HEK293 (cell line): Measurements from ENCODE around the gene TNFSF10.

Source experiments
- CTCF ChIA-PET: fragments of 350-600 bp; formaldehyde crosslinking; extraction: SDS; loops from one replicate; lab custom pipeline; 2021; ENCODE audit warnings: antibody characterized with exemption; lab: Yijun Ruan, JAX
- POLR2A ChIA-PET: fragments of 300-600 bp; formaldehyde crosslinking; extraction: SDS; loops from one replicate; lab custom pipeline; 2020; ENCODE audit warnings: antibody characterized with exemption, inconsistent platforms; lab: Yijun Ruan, JAX
- H3K27ac ChIP-seq: fragments of 200-500 bp; sonication (Bioruptor generic); 2 replicates; pipeline ENCODE4 v1.5.1; 2014; ENCODE audit warnings: low read depth, low read length, control low read depth, inconsistent platforms; ENCODE audit errors: extremely low read depth
- H3K36me3 ChIP-seq, 2 experiments: fragments of 200-500 bp in 1 of 2; sonication (Bioruptor generic) in 1 of 2; 1 replicate in 1 of 2; 2 replicates in 1 of 2; pipeline ENCODE4 v1.5.1; 2014 to 2017; ENCODE audit warnings: inconsistent platforms in 2 of 2, low read length in 2 of 2; ENCODE audit not compliant: control insufficient read depth in 2 of 2, insufficient read depth in 1 of 2
- H3K4me1 ChIP-seq: fragments of 200-500 bp; sonication (Bioruptor generic); 2 replicates; pipeline ENCODE4 v1.5.1; 2014; ENCODE audit warnings: mild to moderate bottlenecking, low read length, inconsistent platforms; ENCODE audit not compliant: control insufficient read depth, insufficient read depth
- H3K4me3 ChIP-seq: 2 replicates; pipeline ENCODE4 v1.5.1; 2011; ENCODE audit warnings: low read depth, mild to moderate bottlenecking, control low read depth, low read length, moderate library complexity
- H3K9me3 ChIP-seq: fragments of 200-500 bp; sonication (Bioruptor generic); 2 replicates; pipeline ENCODE4 v1.5.1; 2014; ENCODE audit warnings: low read depth, low read length, inconsistent platforms; ENCODE audit not compliant: control insufficient read depth, insufficient read depth
- EGR2 ChIP-seq: fragments of 450-650 bp; formaldehyde crosslinking; IDR thresholded peaks from 2 replicates; pipeline ENCODE4 v1.5.1; 2016; ENCODE audit warnings: low read depth, missing biosample characterization, missing genetic modification characterization
- HOXA7 ChIP-seq: sonication (generic); formaldehyde crosslinking; IDR thresholded peaks from 2 replicates; pipeline ENCODE4 v1.8.1; 2022; ENCODE audit warnings: missing genetic modification reagents, borderline replicate concordance
- HOXD13 ChIP-seq: sonication (generic); formaldehyde crosslinking; IDR thresholded peaks from 2 replicates; pipeline ENCODE4 v1.8.0; 2022; ENCODE audit warnings: missing genetic modification reagents, borderline replicate concordance
- REST ChIP-seq: fragments of 450-650 bp; formaldehyde crosslinking; IDR thresholded peaks from 2 replicates; pipeline ENCODE4 v1.5.1; 2016; ENCODE audit warnings: missing biosample characterization, missing genetic modification characterization
- SCRT1 ChIP-seq: fragments of 450-650 bp; formaldehyde crosslinking; IDR thresholded peaks from 2 replicates; pipeline ENCODE4 v1.5.1; 2016; ENCODE audit warnings: missing biosample characterization, missing genetic modification characterization, borderline replicate concordance
- SETDB1 ChIP-seq: IDR thresholded peaks from one replicate; pipeline ENCODE4 v1.6.1; 2017; ENCODE audit warnings: mild to moderate bottlenecking, low read length, moderate library complexity, mixed read lengths; ENCODE audit not compliant: insufficient read length
- TSHZ1 ChIP-seq: fragments of 450-650 bp; formaldehyde crosslinking; IDR thresholded peaks from 2 replicates; pipeline ENCODE4 v1.5.1; 2016; ENCODE audit warnings: missing biosample characterization, missing genetic modification characterization, borderline replicate concordance
- WT1 ChIP-seq: fragments of 450-650 bp; formaldehyde crosslinking; IDR thresholded peaks from 2 replicates; pipeline ENCODE4 v1.5.1; 2016; ENCODE audit warnings: missing biosample characterization, missing genetic modification characterization
- ZBTB8A ChIP-seq: fragments of 450-650 bp; formaldehyde crosslinking; IDR thresholded peaks from 2 replicates; pipeline ENCODE4 v1.5.1; 2016; ENCODE audit warnings: missing biosample characterization, missing genetic modification characterization
- ZNF169 ChIP-seq: fragments of 450-650 bp; formaldehyde crosslinking; IDR thresholded peaks from 2 replicates; pipeline ENCODE4 v1.5.1; 2016; ENCODE audit warnings: missing biosample characterization, missing genetic modification characterization
- ZNF175 ChIP-seq: fragments of 450-650 bp; formaldehyde crosslinking; IDR thresholded peaks from 2 replicates; pipeline ENCODE4 v1.5.1; 2016; ENCODE audit warnings: missing biosample characterization, missing genetic modification characterization
- ZNF184 ChIP-seq: fragments of 450-650 bp; IDR thresholded peaks from 2 replicates; pipeline ENCODE4 v1.5.1; 2018; ENCODE audit warnings: missing biosample characterization, mild to moderate bottlenecking, missing genetic modification characterization
- ZNF350 ChIP-seq: fragments of 450-650 bp; formaldehyde crosslinking; IDR thresholded peaks from 2 replicates; pipeline ENCODE4 v1.5.0; 2017; ENCODE audit warnings: missing biosample characterization, mild to moderate bottlenecking, missing genetic modification characterization
- ZNF394 ChIP-seq: fragments of 450-650 bp; formaldehyde crosslinking; IDR thresholded peaks from 2 replicates; pipeline ENCODE4 v1.5.1; 2016; ENCODE audit warnings: missing biosample characterization, missing genetic modification characterization, mild to moderate bottlenecking, moderate library complexity, borderline replicate concordance
- ZNF423 ChIP-seq: fragments of 450-650 bp; formaldehyde crosslinking; IDR thresholded peaks from 2 replicates; pipeline ENCODE4 v1.5.1; 2016; ENCODE audit warnings: missing biosample characterization, missing genetic modification characterization
- ZNF571 ChIP-seq: fragments of 450-650 bp; formaldehyde crosslinking; IDR thresholded peaks from 2 replicates; pipeline ENCODE4 v1.5.0; 2017; ENCODE audit warnings: missing biosample characterization, missing genetic modification characterization
- ZNF768 ChIP-seq: fragments of 450-650 bp; formaldehyde crosslinking; IDR thresholded peaks from 2 replicates; pipeline ENCODE4 v1.5.1; 2018; ENCODE audit warnings: missing biosample characterization, mild to moderate bottlenecking, missing genetic modification characterization
- ZNF785 ChIP-seq: fragments of 450-650 bp; formaldehyde crosslinking; IDR thresholded peaks from 2 replicates; pipeline ENCODE4 v1.5.1; 2016; ENCODE audit warnings: missing biosample characterization, missing genetic modification characterization

The TNFSF10 gene

GRCh38 chr3:172506094-172506493 lies 17.1 kb downstream of the TNFSF10 start:
- Histone ChIP-seq H3K27ac (no peak overlapping the region), H3K4me3 (no peak overlapping the region), H3K4me1 (no peaks in the 10 kb centered on the region), H3K9me3 (no peaks in the 10 kb centered on the region), H3K36me3 (no peaks in the 10 kb centered on the region)
- POLR2A ChIA-PET: no interaction called here
- TF ChIP-seq ZNF785 (tag by site-specific recombination) (no peak), EGR2 (no peak), HOXA7 (CRISPR knock-in tag) (no peak), HOXD13 (CRISPR knock-in tag) (no peak), ZNF184 (tag by site-specific recombination) (no peak), TSHZ1 (tag by site-specific recombination) (no peak), SETDB1 (no peak), WT1 (tag by site-specific recombination) (no peak), ZNF175 (tag by site-specific recombination) (no peak), ZNF571 (tag by site-specific recombination) (no peak), ZNF394 (no peak), ZNF350 (tag by site-specific recombination) (no peak), ZNF169 (tag by site-specific recombination) (no peak), SCRT1 (no peak), ZBTB8A (tag by site-specific recombination) (no peak), ZNF768 (tag by site-specific recombination) (no peak), ZNF423 (tag by site-specific recombination) (no peak)
- CTCF ChIA-PET: no interaction called here

- Histone ChIP-seq H3K4me3 (no peak overlapping the region), H3K9me3 (no peaks in the 10 kb centered on the region), H3K36me3 (no peaks in the 10 kb centered on the region), H3K27ac (no peak overlapping the region), H3K4me1 (no peaks in the 10 kb centered on the region)
- CTCF ChIA-PET: no interaction called here
- POLR2A ChIA-PET: interaction anchor here (0.7 kb wide), 1 partner anchor 11 kb away, joined by 3 read pairs; no protein-coding TSS in a partner anchor
- TF ChIP-seq REST: no peak
- TF ChIP-seq SETDB1: peak; percentile 37
Measured at GRCh38 chr3:172501540-172501939, 21.7 kb downstream of the TNFSF10 start.
